ENCODE data around the gene TEX54.

The TEX54 gene

GRCh38 chr11:62839050-62839945 is 6.7 kb upstream of the TEX54 start, which contains the start of gene WDR74 (continued):
- TF ChIP-seq PRDM10 (tag by site-specific recombination; IDR thresholded peaks at IDR 0.05) (peak; percentile 54; the same call in 1 of the 2 replicates), ZNF398 (tag by site-specific recombination; IDR thresholded peaks at IDR 0.05) (no peak), HOXD13 (CRISPR knock-in tag; IDR thresholded peaks at IDR 0.05; ENCODE audit: borderline replicate concordance) (no peak), ZNF335 (tag by site-specific recombination; conservative IDR thresholded peaks at IDR 0.05) (peak; percentile 83), KLF17 (tag by site-specific recombination; IDR thresholded peaks at IDR 0.05) (no peak), ZNF549 (tag by site-specific recombination; IDR thresholded peaks at IDR 0.05) (no peak), FEZF1 (tag by site-specific recombination; IDR thresholded peaks at IDR 0.05) (peak; percentile 12; the same call in 1 of the 2 replicates), ZNF416 (tag by site-specific recombination; IDR thresholded peaks at IDR 0.05) (no peak), ZNF37A (tag by site-specific recombination; IDR thresholded peaks at IDR 0.05) (no peak), ZNF707 (tag by site-specific recombination; IDR thresholded peaks at IDR 0.05) (no peak), ZNF404 (tag by site-specific recombination; IDR thresholded peaks at IDR 0.05) (no peak), RBAK (tag by site-specific recombination; IDR thresholded peaks at IDR 0.05) (no peak), ZBTB21 (tag by site-specific recombination; IDR thresholded peaks at IDR 0.05) (peak; percentile 58), ZNF654 (tag by site-specific recombination; IDR thresholded peaks at IDR 0.05; ENCODE audit: low read depth) (no peak), ZBTB8A (tag by site-specific recombination; IDR thresholded peaks at IDR 0.05) (peak; percentile 76), ZSCAN4 (tag by site-specific recombination; IDR thresholded peaks at IDR 0.05) (no peak), PATZ1 (tag by site-specific recombination; IDR thresholded peaks at IDR 0.05) (no peak; the same call in 1 of the 2 replicates), ZNF610 (tag by site-specific recombination; IDR thresholded peaks at IDR 0.05; ENCODE audit: borderline replicate concordance) (0 out of 2 replicates have a peak, but pooled peaks have one; percentile 22), ZBTB17 (tag by site-specific recombination; IDR thresholded peaks at IDR 0.05) (peak; percentile 83), SP2 (tag by site-specific recombination; IDR thresholded peaks at IDR 0.05) (peak; percentile 48), ZNF843 (tag by site-specific recombination; IDR thresholded peaks at IDR 0.05) (no peak), ZNF660 (tag by site-specific recombination; IDR thresholded peaks at IDR 0.05) (0 out of 2 replicates have a peak, but pooled peaks have one; percentile 45), ZNF580 (tag by site-specific recombination; IDR thresholded peaks at IDR 0.05) (0 out of 2 replicates have a peak, but pooled peaks have one; percentile 29), ATF2 (tag by site-specific recombination; IDR thresholded peaks at IDR 0.05; ENCODE audit: low read depth) (no peak), ZSCAN23 (tag by site-specific recombination; IDR thresholded peaks at IDR 0.05) (no peak), ZNF747 (tag by site-specific recombination; IDR thresholded peaks at IDR 0.05) (no peak), ZNF626 (tag by site-specific recombination; IDR thresholded peaks at IDR 0.05) (no peak), IKZF3 (tag by site-specific recombination; IDR thresholded peaks at IDR 0.05) (no peak)

Data from HEK293 (cell line).